Mucosa of descending colon (tissue), 3 donors: ENCODE results near the gene C2orf78. TPM values are rescaled to one million over a fixed set of nuclear protein-coding genes. Genes with fewer than 3 reads are reported as not detected.

ENCODE experiments used
- ATAC-seq: fragments of 200-7000 bp; cut with Tn5 transposase; one replicate; pipeline ENCODE4 v1.9.1; 2020; ENCODE audit warnings: mild to moderate bottlenecking, moderate library complexity
- DNase-seq, 3 donors: peaks; one replicate each; pipeline ENCODE4 v3.0.0-alpha.2; 2020
- H3K36me3 ChIP-seq: fragments of 200-600 bp; one replicate; pipeline ENCODE4 v1.8.0; 2021; ENCODE audit warnings: low read depth, mild to moderate bottlenecking
- H3K4me1 ChIP-seq: fragments of 200-600 bp; one replicate; pipeline ENCODE4 v1.8.0; 2021; ENCODE audit warnings: low read depth, mild to moderate bottlenecking
- H3K4me3 ChIP-seq: fragments of 200-600 bp; one replicate; pipeline ENCODE4 v1.8.0; 2021; ENCODE audit warnings: mild to moderate bottlenecking
- H3K9me3 ChIP-seq: fragments of 200-600 bp; one replicate; pipeline ENCODE4 v1.8.0; 2021; ENCODE audit warnings: mild to moderate bottlenecking
- intact Hi-C, 2 donors: fragments of 100-400 bp; cut with DNase I in 1 of 2; cut with micrococcal nuclease in 1 of 2; formaldehyde crosslinking; loops; one replicate each; pipeline versions ENCODE4 v1.11.0 to v1.11.1; 2022; cut with DNase I, micrococcal nuclease
- total RNA-seq, 3 donors: library from RNA; stranded (reverse); fragmentation: NEBNext Ultra II Directional in 2 of 3; extraction: Animal tissue kit (Norgen Biotek cat#: 25700) in 2 of 3; gene quantifications; one replicate each; pipeline versions ENCODE4 v1.2.1 to v1.2.4, GENCODE V29; 2021 to 2023
- TF ChIP-seq, protein P1 (sequence below): fragments of 200-600 bp; IDR thresholded peaks from one replicate; pipeline ENCODE4 v1.8.0; 2022; ENCODE audit warnings: antibody characterized with exemption, mild to moderate bottlenecking
- donor health status: DM: no; HTN: no; CAD: no; lungs with moderate emphysema.
- donor health status: DM: no; HTN: no; CAD: no.
- donor health status: DM: no; HTN: yes; CAD: no.

C2orf78 gene
- total RNA-seq, 3 donors from 2014 or later: not detected

DNA sequence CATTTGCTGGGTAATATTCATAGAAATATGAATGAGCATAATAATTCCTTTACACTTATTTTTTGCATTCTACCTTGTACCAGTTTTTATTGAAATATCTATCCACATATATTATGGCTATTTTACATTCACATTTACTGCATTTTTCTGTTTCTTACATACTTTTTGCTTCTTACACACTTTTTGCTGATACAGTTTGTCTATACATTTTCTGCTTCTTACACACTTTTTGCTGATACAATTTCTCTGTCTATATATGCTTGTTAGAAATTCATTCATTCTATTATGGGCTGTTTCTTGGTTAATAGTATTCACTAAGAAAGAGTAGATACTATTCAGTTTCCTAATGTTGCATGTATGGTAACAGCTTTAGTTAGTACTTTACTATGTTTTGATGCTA lies 27.9 kb downstream of the C2orf78 start:
- Histone ChIP-seq H3K9me3 (no peaks in the 10 kb centered on the region), H3K4me1 (no peaks in the 10 kb centered on the region), H3K36me3 (no peaks in the 10 kb centered on the region), H3K4me3 (no peak overlapping the region)
- TF ChIP-seq, protein P1, sequence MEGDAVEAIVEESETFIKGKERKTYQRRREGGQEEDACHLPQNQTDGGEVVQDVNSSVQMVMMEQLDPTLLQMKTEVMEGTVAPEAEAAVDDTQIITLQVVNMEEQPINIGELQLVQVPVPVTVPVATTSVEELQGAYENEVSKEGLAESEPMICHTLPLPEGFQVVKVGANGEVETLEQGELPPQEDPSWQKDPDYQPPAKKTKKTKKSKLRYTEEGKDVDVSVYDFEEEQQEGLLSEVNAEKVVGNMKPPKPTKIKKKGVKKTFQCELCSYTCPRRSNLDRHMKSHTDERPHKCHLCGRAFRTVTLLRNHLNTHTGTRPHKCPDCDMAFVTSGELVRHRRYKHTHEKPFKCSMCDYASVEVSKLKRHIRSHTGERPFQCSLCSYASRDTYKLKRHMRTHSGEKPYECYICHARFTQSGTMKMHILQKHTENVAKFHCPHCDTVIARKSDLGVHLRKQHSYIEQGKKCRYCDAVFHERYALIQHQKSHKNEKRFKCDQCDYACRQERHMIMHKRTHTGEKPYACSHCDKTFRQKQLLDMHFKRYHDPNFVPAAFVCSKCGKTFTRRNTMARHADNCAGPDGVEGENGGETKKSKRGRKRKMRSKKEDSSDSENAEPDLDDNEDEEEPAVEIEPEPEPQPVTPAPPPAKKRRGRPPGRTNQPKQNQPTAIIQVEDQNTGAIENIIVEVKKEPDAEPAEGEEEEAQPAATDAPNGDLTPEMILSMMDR: no peak
- ATAC-seq: no peak
- no peak for DNase-seq
- intact Hi-C loops: no loop called here

DNA sequence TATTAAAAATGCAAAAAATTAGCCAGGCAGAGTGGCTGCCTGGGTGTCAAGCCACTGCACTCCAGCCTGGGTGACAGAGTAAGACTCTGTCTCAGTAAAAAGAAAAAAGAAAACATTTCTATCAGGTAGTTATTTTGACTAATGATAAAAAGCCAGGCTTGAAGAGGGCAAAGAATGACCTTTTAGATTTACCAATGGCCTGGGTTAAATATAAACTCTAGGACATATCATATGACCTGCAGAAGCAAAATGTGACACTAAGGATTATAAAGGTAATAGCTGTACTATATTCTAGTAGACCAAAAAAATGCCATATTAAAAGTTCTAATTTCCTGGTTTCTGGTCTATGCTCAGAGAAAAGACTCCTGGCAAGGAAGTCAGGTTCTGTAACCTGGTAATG lies 28.7 kb downstream of the C2orf78 start:
- no peak for ATAC-seq
- Histone ChIP-seq H3K9me3 (no peaks in the 10 kb centered on the region), H3K4me1 (no peaks in the 10 kb centered on the region), H3K36me3 (no peaks in the 10 kb centered on the region), H3K4me3 (no peak overlapping the region)
- intact Hi-C loops: no loop called here
- no peak for DNase-seq
- TF ChIP-seq, protein P1: no peak

DNA sequence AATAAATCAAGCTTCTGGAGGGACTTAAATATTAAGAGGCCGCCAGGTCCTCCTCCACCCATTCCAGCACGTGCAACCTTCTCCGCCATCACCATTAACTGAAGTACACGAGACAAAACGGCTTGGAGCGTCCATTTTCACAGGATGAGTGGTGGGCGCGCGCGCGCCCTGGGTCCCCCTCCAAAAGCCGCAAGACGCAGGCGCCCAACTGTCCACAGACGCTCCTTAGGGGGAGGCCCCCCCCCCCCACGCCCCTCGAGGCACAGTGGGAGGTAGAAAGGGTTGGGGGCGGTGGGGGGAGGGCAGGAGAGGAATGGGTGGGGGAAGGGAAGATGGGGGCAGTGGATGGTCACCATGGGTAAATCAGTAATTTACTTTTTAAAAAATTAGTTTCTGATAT lies 34.3 kb downstream of the C2orf78 start:
- no peak for ATAC-seq
- TF ChIP-seq, protein P1: no peak
- no peak for DNase-seq
- intact Hi-C loops: no loop called here
- Histone ChIP-seq H3K4me3 (no peak overlapping the region), H3K36me3 (no peaks in the 10 kb centered on the region), H3K4me1 (no peaks in the 10 kb centered on the region), H3K9me3 (no peaks in the 10 kb centered on the region)

DNA sequence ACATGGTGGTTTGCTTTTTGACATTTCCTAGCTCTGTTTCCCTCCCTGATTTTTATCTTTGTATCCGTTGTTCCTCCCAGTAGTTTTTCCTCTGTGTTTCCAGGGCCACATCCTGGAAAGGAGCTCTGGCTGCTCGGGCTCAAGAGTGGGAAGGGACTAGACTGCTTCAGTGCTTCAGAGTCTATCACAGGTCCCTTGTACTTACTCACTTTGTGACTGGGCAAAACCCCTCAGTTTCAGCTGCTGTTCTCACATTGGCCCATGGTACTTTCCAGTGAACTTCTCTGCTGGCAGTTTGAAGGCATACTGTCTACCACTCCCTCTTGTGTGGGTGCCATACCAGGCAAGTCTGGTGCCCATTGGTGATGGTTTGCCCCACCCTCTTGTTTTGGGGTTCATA lies 37.2 kb downstream of the C2orf78 start:
- no peak overlapping the region for H3K4me3 ChIP-seq
- peaks cover 4% of the 10 kb centered on the region for H3K4me1 ChIP-seq
- intact Hi-C loops: no loop called here
- TF ChIP-seq, protein P1: no peak
- no peaks in the 10 kb centered on the region for H3K9me3 ChIP-seq
- ATAC-seq (no peak), DNase-seq (no peak)
- H3K36me3 ChIP-seq: no peaks in the 10 kb centered on the region

DNA sequence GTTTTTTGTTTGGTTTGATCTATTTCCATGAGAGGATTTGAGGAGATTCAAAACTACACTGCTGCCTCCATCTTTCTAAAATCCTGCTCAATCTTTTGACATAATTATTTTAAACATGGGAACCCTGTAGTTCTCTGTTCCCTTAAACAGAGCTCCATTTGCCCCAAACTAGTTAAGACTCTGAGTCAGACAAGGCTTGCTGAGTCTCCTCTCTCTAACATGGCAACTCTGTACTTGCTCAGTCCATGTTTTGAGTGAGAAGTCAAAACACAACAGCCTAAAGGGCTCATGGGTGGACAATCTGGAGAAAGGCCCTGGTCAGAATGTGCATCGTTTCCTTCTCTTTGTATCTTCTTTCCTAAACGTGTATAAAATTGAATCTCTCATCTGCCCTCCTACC lies 37.7 kb downstream of the C2orf78 start:
- intact Hi-C loops: no loop called here
- no peak for DNase-seq
- TF ChIP-seq, protein P1: no peak

DNA sequence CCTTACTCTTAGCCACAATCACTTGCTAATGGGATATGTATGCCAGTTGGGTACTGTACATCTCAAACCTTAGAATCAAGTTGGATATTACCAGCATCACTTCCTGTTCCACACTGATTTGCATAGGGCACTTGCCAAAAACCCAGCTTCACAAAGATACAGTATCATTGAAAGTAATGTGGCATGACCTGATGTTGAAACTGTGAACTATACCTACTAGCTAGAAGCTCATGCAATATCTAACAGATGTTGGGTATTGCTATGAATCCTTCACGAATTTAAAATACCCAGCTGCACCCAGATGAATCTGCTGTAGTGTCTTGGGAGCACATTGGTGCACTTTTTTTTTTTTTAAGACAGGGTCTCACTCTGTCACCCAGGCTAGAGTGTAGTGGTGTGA lies 38.3 kb downstream of the C2orf78 start:
- TF ChIP-seq, protein P1: no peak
- no peaks in the 10 kb centered on the region for H3K9me3 ChIP-seq
- H3K4me3 ChIP-seq: no peak overlapping the region
- no peak for DNase-seq
- H3K4me1 ChIP-seq: peaks cover 4% of the 10 kb centered on the region
- intact Hi-C loops: no loop called here
- no peak for ATAC-seq
- no peaks in the 10 kb centered on the region for H3K36me3 ChIP-seq

More for the DNA sequence above, 37.7 kb downstream of the C2orf78 start:
- Histone ChIP-seq H3K36me3 (no peaks in the 10 kb centered on the region), H3K4me3 (no peak overlapping the region), H3K4me1 (peaks cover 4% of the 10 kb centered on the region), H3K9me3 (no peaks in the 10 kb centered on the region)
- no peak for ATAC-seq
